NCI-H1105 treated with DMSO at 0.1 percent for 48 hours (cell line): ENCODE measurements around the gene LIME1.
"Not testable (repeated sequence)": the region's sequence is repeated elsewhere in the genome, so short reads cannot be mapped to it uniquely, and the experiment has no call there.

ENCODE experiments used
- DNase-seq: peaks from one replicate; lab custom pipeline; 2025; lab: John Stamatoyannopoulos, UW

LIME1 gene

GRCh38 chr20:63708301-63709148 lies 27.9 kb upstream of the LIME1 start:
- DNase-seq: no peak

DNA sequence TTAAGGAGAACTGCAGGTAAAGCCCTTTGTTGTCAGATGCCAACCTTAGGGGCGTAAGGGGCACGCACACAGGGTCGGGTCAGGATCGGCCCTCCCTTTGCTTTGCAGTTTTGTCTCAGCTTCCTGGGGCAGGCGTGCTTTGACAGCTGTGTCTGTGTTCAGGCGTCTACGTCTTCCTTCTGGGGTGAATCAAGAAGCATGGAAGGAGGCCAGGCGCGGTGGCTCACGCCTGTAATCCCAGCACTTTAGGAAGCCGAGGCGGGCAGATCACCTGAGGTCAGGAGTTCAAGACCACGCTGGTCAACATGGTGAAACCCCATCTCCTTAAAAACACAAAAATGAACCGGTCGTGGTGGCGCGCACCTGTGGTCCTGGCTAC lies 27.3 kb upstream of the LIME1 start:
- DNase-seq: no peak

GRCh38 chr20:63711085-63711645 lies 25.3 kb upstream of the LIME1 start:
- DNase-seq: no peak

- DNase-seq: no peak
These were observed 24.3 kb upstream of the LIME1 start for GRCh38 chr20:63712191-63712590.

DNA sequence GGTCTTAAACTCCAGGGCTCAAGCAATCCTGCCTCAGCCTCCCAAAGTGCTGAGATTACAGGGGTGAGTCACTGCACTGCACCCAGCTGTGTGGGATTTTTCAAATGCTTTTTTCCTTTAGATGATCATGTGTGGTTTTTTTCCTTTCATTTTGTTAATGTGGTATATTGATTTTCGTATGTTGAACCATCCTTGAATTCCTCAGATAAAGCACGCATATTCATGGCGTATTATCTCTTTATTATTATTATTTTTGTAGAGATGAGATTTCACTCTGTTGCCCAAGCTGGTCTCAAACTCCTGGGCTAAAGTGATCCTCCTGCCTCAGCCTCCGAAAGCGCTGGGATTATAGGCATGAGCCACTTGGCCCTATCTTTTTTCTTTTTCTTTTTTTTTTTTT lies 21.6 kb upstream of the LIME1 start:
- no peak for DNase-seq

GRCh38 chr20:63718996-63719395 lies 17.5 kb upstream of the LIME1 start:
- DNase-seq: no peak

- DNase-seq: not testable (repeated sequence)
These were observed 13.4 kb upstream of the LIME1 start for GRCh38 chr20:63722967-63723622.

- DNase-seq: not testable (repeated sequence)
These were observed 6.2 kb upstream of the LIME1 start for GRCh38 chr20:63730189-63730733.

GRCh38 chr20:63731410-63731809 lies 5.1 kb upstream of the LIME1 start:
- no peak for DNase-seq

GRCh38 chr20:63732118-63733095 lies 4.1 kb upstream of the LIME1 start:
- no peak for DNase-seq

GRCh38 chr20:63733117-63733516 lies 3.3 kb upstream of the LIME1 start:
- no peak for DNase-seq

GRCh38 chr20:63733579-63734081 lies 2.8 kb upstream of the LIME1 start:
- DNase-seq: no peak

- DNase-seq: no peak
These were observed 2.1 kb upstream of the LIME1 start for GRCh38 chr20:63734111-63734945.

GRCh38 chr20:63734946-63735858 lies 1.3 kb upstream of the LIME1 start:
- DNase-seq: no peak

- DNase-seq: peak; percentile 31
These were observed 630 bp downstream of the LIME1 start for GRCh38 chr20:63736893-63737694.

GRCh38 chr20:63737695-63737944 lies 1.2 kb downstream of the LIME1 start:
- DNase-seq: no peak

GRCh38 chr20:63737945-63738686 lies 1.7 kb downstream of the LIME1 start:
- DNase-seq: peak; percentile 23

DNA sequence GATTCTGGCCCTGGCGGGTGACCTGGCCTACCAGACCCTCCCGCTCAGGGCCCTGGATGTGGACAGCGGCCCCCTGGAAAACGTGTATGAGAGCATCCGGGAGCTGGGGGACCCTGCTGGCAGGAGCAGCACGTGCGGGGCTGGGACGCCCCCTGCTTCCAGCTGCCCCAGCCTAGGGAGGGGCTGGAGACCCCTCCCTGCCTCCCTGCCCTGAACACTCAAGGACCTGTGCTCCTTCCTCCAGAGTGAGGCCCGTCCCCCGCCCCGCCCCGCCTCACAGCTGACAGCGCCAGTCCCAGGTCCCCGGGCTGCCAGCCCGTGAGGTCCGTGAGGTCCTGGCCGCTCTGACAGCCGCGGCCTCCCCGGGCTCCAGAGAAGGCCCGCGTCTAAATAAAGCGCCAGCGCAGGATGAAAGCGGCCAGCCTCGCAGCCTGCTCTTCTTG lies 2.2 kb downstream of the LIME1 start:
- peak; percentile 5 for DNase-seq
